K562 (cell line): Measurements from ENCODE around the gene PRKCSH. TPM values are rescaled to one million over a fixed set of nuclear protein-coding genes. Genes with fewer than 3 reads are reported as not detected.

Source experiments
- CBX3 ChIP-seq, 2 experiments: IDR thresholded peaks; 1 replicate in 1 of 2; 2 replicates in 1 of 2; pipeline ENCODE4 v1.6.1; 2012; ENCODE audit warnings: inconsistent platforms in 2 of 2, low read length in 2 of 2, borderline replicate concordance in 1 of 2, control low read depth in 1 of 2
- ESRRA ChIP-seq: fragments of 450-650 bp; IDR thresholded peaks from 2 replicates; pipeline ENCODE4 v1.6.1; 2014; ENCODE audit warnings: low read depth, mild to moderate bottlenecking, moderate library complexity, borderline replicate concordance
- HDAC1 ChIP-seq, 2 experiments: fragments of 450-650 bp; IDR thresholded peaks; 2 replicates each; pipeline ENCODE4 v1.6.1; 2016 to 2017; ENCODE audit warnings: inconsistent platforms in 1 of 2, mild to moderate bottlenecking in 1 of 2, moderate library complexity in 1 of 2
- L3MBTL2 ChIP-seq: fragments of 450-650 bp; IDR thresholded peaks from 2 replicates; pipeline ENCODE4 v1.6.1; 2016; ENCODE audit warnings: mild to moderate bottlenecking, moderate library complexity
- LARP7 ChIP-seq: fragments of 450-650 bp; IDR thresholded peaks from 2 replicates; pipeline ENCODE4 v1.6.1; 2016
- MTA3 ChIP-seq: fragments of 450-650 bp; formaldehyde crosslinking; IDR thresholded peaks from 2 replicates; pipeline ENCODE4 v1.6.1; 2017; ENCODE audit warnings: mild to moderate bottlenecking, borderline replicate concordance
- NR2F6 ChIP-seq: fragments of 450-650 bp; formaldehyde crosslinking; IDR thresholded peaks from 2 replicates; pipeline ENCODE4 v1.4.0; 2020; ENCODE audit warnings: mild to moderate bottlenecking
- NR3C1 ChIP-seq: sonication (generic); formaldehyde crosslinking; IDR thresholded peaks from 2 replicates; pipeline ENCODE4 v1.8.1; 2022; ENCODE audit warnings: missing genetic modification reagents
- NRF1 ChIP-seq, 2 experiments: fragments of 450-650 bp; IDR thresholded peaks in 1 of 2; conservative IDR thresholded peaks in 1 of 2; 2 replicates each; pipeline ENCODE4 v1.6.1; 2014; ENCODE audit warnings: mild to moderate bottlenecking in 2 of 2
- POLR2H ChIP-seq: IDR thresholded peaks from 2 replicates; pipeline ENCODE4 v1.6.1; 2016; ENCODE audit warnings: missing genetic modification characterization, low read depth, mild to moderate bottlenecking, control low read depth, missing compliant biosample characterization, moderate library complexity
- PPARD ChIP-seq: fragments of 250-450 bp; sonication (Bioruptor Pico); IDR thresholded peaks from 2 replicates; pipeline ENCODE4 v1.8.0; 2022; ENCODE audit warnings: inconsistent platforms, mild to moderate bottlenecking, moderate library complexity
- SAFB2 ChIP-seq: fragments of 200-400 bp; formaldehyde crosslinking; IDR thresholded peaks from 2 replicates; pipeline ENCODE4 v1.6.1; 2018; ENCODE audit warnings: borderline replicate concordance, low read length, low read depth, moderate library complexity; ENCODE audit not compliant: severe bottlenecking
- TCF15 ChIP-seq: fragments of 250-450 bp; sonication (Bioruptor Pico); IDR thresholded peaks from 2 replicates; pipeline ENCODE4 v1.8.0; 2022; ENCODE audit warnings: moderate library complexity, mild to moderate bottlenecking, inconsistent platforms
- TEAD4 ChIP-seq, 2 experiments: sonication (generic) in 1 of 2; formaldehyde crosslinking in 1 of 2; IDR thresholded peaks; 2 replicates each; pipeline versions ENCODE4 v1.6.1 to v1.8.0; 2012 to 2022; ENCODE audit warnings: borderline replicate concordance in 1 of 2, inconsistent platforms in 1 of 2, low read length in 1 of 2, mild to moderate bottlenecking in 1 of 2, missing genetic modification reagents in 1 of 2
- ZNF589 ChIP-seq: fragments of 200-800 bp; sonication (Bioruptor generic); IDR thresholded peaks from 2 replicates; pipeline ENCODE4 v1.6.1; 2016; ENCODE audit warnings: low read depth, missing genetic modification characterization, missing compliant biosample characterization
- ZNF655 ChIP-seq: fragments of 250-450 bp; sonication (Bioruptor Pico); IDR thresholded peaks from 2 replicates; pipeline ENCODE4 v1.5.0; 2021
- ZNF76 ChIP-seq: fragments of 250-450 bp; sonication (Bioruptor Pico); IDR thresholded peaks from 2 replicates; pipeline ENCODE4 v1.4.0; 2020; ENCODE audit warnings: mild to moderate bottlenecking, moderate library complexity, borderline replicate concordance
- polyA plus RNA-seq, 8 experiments: library from polyadenylated mRNA; depleted of rRNA in 4 of 8; stranded (reverse) in 5 of 8; unstranded in 3 of 8; fragments of >200 nt; fragmentation: Nextera tagmentation in 2 of 8; fragmentation: Illumina TruSeq in 1 of 8; extraction: Ambion mirVana in 2 of 8; extraction: Trizol in 1 of 8; gene quantifications; 2 replicates each; pipeline versions ENCODE4 v1.2.1 to v1.2.3, GENCODE V29; 2011 to 2014; ENCODE audit warnings: inconsistent platforms in 1 of 8, missing spikeins in 1 of 8
- total RNA-seq, 7 experiments: library from RNA; depleted of rRNA in 6 of 7; stranded (reverse); fragments of >200 nt in 6 of 7; fragmentation: Illumina TruSeq in 2 of 7; extraction: Trizol in 2 of 7; gene quantifications; 2 replicates each; pipeline versions ENCODE4 v1.2.1 to v1.2.3, GENCODE V29; 2011 to 2021; ENCODE audit warnings: low replicate concordance in 1 of 7
- TF ChIP-seq, protein P1 (sequence below): fragments of 450-650 bp; formaldehyde crosslinking; IDR thresholded peaks from 2 replicates; pipeline ENCODE4 v1.4.0; 2020; ENCODE audit warnings: mild to moderate bottlenecking, mixed read lengths
- TF ChIP-seq, protein P2 (sequence below): fragments of 250-450 bp; sonication (Bioruptor Pico); IDR thresholded peaks from 2 replicates; pipeline ENCODE4 v1.4.0; 2020; ENCODE audit warnings: mild to moderate bottlenecking, moderate library complexity
- TF ChIP-seq, protein P3 (sequence below): fragments of 250-450 bp; sonication (Bioruptor Pico); IDR thresholded peaks from 2 replicates; pipeline ENCODE4 v1.9.0; 2021; ENCODE audit warnings: mild to moderate bottlenecking
- TF ChIP-seq, protein P4 (sequence below): fragments of 250-450 bp; sonication (Bioruptor Pico); IDR thresholded peaks from 2 replicates; pipeline ENCODE4 v1.5.0; 2021

PRKCSH gene
- total and polyA plus RNA-seq, 9 of the 15 experiments (the other 6 are each of a cell fraction or from before 2014, with no cell fraction given): 2.3 to 297 (median 48.1) TPM

- TF ChIP-seq CBX3 (IDR thresholded peaks at IDR 0.05; ENCODE audit: borderline replicate concordance in 1 of 2, low read length in 2 of 2) (peak in 1 of 2 experiments; percentile 54; a peak in 1 of 3 replicates), NR3C1 (CRISPR knock-in tag) (no peak), ESRRA (peak; percentile 45), L3MBTL2 (peak; percentile 53; the same call in 1 of the 2 replicates), PPARD (CRISPR knock-in tag) (no peak), ZNF655 (CRISPR knock-in tag) (no peak), NRF1 (conservative IDR thresholded peaks at IDR 0.05 in 1 of 2, IDR thresholded peaks at IDR 0.05 in 1 of 2) (peak; percentile 82 to 85), MTA3 (peak; percentile 66; the same call in 1 of the 2 replicates), SAFB2 (no peak), HDAC1 (IDR thresholded peaks at IDR 0.05) (peak in 1 of 2 experiments; percentile 92; a peak in 2 of 4 replicates), TEAD4 (IDR thresholded peaks at IDR 0.05; ENCODE audit: low read length) (peak; percentile 93), TEAD4 (CRISPR knock-in tag; IDR thresholded peaks at IDR 0.05; ENCODE audit: borderline replicate concordance) (no peak), TCF15 (CRISPR knock-in tag) (no peak), POLR2H (tag) (no peak), LARP7 (no peak), NR2F6 (no peak), ZNF76 (CRISPR knock-in tag) (no peak), ZNF589 (peak; percentile 96)
- TF ChIP-seq, protein P1, sequence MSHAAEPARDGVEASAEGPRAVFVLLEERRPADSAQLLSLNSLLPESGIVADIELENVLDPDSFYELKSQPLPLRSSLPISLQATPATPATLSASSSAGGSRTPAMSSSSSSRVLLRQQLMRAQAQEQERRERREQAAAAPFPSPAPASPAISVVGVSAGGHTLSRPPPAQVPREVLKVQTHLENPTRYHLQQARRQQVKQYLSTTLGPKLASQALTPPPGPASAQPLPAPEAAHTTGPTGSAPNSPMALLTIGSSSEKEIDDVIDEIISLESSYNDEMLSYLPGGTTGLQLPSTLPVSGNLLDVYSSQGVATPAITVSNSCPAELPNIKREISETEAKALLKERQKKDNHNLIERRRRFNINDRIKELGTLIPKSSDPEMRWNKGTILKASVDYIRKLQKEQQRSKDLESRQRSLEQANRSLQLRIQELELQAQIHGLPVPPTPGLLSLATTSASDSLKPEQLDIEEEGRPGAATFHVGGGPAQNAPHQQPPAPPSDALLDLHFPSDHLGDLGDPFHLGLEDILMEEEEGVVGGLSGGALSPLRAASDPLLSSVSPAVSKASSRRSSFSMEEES: peak; percentile 99
- TF ChIP-seq, protein P2, sequence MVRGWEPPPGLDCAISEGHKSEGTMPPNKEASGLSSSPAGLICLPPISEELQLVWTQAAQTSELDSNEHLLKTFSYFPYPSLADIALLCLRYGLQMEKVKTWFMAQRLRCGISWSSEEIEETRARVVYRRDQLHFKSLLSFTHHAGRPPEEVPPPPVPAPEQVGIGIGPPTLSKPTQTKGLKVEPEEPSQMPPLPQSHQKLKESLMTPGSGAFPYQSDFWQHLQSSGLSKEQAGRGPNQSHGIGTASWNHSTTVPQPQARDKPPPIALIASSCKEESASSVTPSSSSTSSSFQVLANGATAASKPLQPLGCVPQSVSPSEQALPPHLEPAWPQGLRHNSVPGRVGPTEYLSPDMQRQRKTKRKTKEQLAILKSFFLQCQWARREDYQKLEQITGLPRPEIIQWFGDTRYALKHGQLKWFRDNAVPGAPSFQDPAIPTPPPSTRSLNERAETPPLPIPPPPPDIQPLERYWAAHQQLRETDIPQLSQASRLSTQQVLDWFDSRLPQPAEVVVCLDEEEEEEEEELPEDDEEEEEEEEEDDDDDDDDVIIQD: no peak
- TF ChIP-seq, protein P3, sequence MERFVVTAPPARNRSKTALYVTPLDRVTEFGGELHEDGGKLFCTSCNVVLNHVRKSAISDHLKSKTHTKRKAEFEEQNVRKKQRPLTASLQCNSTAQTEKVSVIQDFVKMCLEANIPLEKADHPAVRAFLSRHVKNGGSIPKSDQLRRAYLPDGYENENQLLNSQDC: 0 out of 2 replicates have a peak, but pooled peaks have one; percentile 45
- TF ChIP-seq, protein P4, sequence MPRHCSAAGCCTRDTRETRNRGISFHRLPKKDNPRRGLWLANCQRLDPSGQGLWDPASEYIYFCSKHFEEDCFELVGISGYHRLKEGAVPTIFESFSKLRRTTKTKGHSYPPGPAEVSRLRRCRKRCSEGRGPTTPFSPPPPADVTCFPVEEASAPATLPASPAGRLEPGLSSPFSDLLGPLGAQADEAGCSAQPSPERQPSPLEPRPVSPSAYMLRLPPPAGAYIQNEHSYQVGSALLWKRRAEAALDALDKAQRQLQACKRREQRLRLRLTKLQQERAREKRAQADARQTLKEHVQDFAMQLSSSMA (CRISPR knock-in tag): peak; percentile 100
Measured at GRCh38 chr19:11435057-11435832, at the start of gene PRKCSH, which contains the start of gene ODAD3 (continued).
